T47D (cell line): ENCODE data around the gene GCLC.

Experiments
- DNase-seq, 2 experiments: peaks; one replicate each; pipeline versions ENCODE4 v3.0.0 to v3.0.0-alpha.2; 2011 to 2012; ENCODE audit warnings: low read depth in 1 of 2, low spot score in 1 of 2
- JUND ChIP-seq: IDR thresholded peaks from 2 replicates; pipeline ENCODE4 v1.6.1; 2012; ENCODE audit warnings: low read depth
- in situ Hi-C: cut with HindIII; loops from 2 replicates; pipeline ENCODE4 v1.10.0; 2016; ENCODE audit warnings: low sequenced_read_pairs, low pct_unique_long_range_greater_than_20kb

The GCLC gene

DNA sequence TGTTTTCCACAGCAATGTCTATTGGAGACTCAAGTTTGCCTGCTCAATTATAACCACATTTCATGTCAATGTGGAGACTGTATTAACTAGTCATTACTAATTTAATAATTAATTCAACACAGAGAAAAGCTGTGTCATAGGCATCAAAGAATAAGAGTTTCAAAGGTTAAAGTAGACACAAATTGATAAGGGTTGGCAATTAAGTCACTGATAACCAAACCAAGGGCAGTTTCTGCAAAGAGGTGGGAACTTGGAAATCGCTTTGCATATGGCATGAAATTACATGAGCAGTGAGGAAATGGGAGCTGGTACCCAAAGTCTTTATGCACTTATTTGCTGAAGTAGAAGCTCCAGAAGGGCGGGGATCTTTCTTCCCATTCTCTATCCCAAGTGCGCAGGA, 34.2 kb downstream of the GCLC start:
- DNase-seq, result no peak
- in situ Hi-C loops, result no loop called here
- no peak for TF ChIP-seq JUND

DNA sequence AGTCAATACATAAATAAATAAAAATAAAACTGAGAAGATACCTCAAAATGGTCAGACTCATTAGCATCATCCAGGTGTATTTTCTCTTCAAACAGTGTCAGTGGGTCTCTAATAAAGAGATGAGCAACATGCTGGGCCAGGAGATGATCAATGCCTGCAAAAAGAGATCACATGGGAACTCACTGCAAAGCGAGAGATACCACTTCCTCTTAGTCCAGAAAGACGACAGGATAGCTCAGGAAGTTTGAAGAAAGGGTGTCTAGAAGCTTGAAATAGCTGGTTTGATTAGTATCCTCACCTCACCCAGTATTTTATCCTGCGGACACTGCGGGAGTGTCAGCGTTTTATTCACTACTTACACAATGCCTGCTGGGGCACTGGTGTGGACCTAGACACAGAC, 38.0 kb downstream of the GCLC start:
- TF ChIP-seq JUND, result no peak
- DNase-seq, result no peak
- in situ Hi-C loops, result no loop called here

DNA sequence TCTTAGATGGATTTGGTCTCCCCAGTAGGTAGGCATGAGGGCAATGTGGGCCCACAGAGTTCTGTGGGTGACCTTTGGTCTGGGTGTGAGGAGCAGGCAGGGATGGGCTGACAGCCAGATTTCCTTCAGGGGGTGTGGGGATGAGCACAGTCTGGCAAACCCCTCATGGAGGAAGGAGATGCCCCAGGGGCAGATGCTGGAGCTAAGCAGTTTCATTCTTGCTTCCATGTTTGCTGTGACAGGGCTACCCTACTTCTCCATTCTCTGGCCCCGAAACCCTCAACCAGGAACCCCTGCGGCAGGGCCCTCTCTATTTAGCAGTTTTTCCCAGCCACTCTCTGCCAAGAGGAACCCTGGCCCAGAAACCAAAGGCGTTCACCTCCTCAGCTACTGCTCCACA, 40.4 kb downstream of the GCLC start:
- TF ChIP-seq JUND, result no peak
- DNase-seq, result no peak
- in situ Hi-C loops, result no loop called here

DNA sequence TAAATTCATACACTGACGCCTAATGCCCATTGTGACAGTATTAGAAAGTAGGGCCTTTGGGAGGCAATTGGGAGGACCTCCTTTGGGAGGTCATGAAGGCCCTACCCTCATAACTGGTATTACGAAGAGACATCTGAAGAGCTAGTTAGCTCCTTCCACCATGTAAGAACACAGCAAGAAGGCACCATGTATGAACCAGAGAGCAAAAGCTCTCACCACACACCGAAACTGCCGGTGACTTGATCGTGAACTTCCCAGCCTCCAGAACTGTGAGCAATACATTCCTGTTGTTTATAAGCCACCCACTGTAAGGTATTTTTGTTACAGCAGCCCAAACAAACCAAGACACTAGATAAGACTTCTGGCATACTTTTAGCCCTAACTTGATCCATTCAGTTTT, 41.8 kb downstream of the GCLC start:
- in situ Hi-C loops, result no loop called here

DNA sequence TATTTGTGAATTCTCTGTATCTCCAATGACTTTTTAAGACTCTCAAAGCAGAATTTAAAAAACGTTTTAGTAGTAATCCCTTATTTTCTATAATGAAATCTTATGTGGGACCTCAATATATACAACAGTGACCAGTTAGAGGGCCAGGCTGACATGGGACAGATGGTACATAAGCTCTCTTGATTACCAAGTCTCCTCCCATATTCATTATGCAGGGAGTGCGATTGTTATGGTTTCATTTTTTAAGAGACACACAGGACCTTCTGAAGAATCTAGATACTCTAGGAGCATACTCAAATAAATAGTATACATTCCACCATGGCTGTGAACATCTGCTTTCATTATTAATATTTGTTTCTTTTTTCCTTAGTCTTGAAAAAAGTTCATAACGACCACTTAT, 43.5 kb downstream of the GCLC start:
- in situ Hi-C loops, result no loop called here
- no peak for DNase-seq
- no peak for TF ChIP-seq JUND

More for the DNA sequence above, 41.8 kb downstream of the GCLC start:
- DNase-seq, result no peak
- TF ChIP-seq JUND, result no peak

DNA sequence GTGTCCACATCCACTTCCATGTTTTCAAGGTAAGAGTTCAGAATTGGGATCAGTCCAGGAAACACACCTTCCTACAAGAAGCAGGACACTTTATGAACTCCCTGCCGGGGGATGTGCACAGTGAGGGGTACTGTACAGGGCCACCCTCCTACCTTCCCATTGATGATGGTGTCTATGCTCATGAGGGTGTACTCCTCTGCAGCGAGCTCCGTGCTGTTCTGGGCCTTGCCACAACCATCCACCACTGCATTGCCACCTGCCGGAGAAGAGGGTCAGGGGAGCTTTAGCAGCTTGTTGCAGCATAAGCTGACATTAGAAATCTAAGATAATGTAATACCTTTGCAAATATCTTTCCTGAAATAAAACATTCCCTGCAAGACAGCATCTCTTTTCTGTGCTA, 44.8 kb downstream of the GCLC start:
- DNase-seq, result no peak
- no peak for TF ChIP-seq JUND
- in situ Hi-C loops, result no loop called here

DNA sequence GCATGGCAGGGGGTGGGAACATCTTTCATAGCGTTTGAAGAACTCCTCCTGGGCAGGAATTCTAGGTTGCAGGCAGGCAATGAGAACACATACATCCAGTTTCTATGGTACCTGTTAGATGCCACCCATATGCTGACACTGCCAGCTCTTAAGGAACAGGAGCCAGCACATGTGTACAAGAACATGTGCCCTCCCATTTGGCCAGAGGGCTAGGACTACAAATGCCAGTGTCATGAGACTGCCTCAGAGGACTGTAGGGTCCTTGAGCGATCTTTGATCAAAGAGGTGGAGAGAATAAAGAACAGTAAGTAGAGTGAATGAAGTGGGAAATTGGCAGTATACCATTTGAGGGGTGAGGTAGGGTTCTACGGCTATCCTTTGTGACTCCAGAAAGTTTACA, 45.8 kb downstream of the GCLC start:
- in situ Hi-C loops, result no loop called here
- DNase-seq, result no peak
- TF ChIP-seq JUND, result no peak

DNA sequence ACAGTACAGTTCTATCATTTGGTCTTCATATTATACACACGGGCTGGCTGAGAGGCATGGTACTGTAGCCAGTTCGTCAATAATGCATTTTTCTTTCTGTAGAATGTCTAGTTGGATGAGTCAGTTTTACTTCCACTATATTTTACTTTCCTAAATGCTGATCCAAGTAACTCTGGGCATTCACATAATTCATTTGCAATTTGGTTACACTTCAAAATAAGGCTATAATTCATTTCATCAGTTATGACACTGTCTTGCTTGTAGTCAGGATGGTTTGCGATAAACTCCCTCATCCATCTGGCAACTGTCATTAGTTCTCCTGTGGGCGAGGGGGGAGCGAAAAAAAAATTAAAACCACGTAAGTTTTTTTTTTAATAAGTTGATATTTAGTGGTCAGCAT, 46.3 kb downstream of the GCLC start:
- in situ Hi-C loops, result no loop called here
- DNase-seq, result no peak
- TF ChIP-seq JUND, result no peak

DNA sequence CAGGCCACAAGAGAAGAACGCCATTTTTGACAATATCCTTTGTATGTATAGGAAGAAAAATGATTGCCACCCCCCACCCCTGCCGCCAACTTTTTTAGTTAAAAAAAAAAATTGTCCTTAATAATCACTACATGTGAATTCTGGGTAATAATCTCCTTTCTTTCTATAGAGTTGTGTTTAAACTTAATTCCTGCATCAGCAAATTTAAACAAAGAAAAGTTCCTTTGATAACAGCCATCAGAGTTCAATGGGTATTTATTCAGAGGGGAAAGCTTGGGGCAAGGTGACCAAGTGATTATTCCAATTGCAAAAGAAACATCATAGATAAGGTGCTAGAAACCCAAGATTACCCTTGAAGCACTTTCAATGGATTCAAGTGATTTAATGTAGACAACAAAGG, 47.0 kb downstream of the GCLC start:
- in situ Hi-C loops, result no loop called here
- DNase-seq, result no peak
- no peak for TF ChIP-seq JUND

DNA sequence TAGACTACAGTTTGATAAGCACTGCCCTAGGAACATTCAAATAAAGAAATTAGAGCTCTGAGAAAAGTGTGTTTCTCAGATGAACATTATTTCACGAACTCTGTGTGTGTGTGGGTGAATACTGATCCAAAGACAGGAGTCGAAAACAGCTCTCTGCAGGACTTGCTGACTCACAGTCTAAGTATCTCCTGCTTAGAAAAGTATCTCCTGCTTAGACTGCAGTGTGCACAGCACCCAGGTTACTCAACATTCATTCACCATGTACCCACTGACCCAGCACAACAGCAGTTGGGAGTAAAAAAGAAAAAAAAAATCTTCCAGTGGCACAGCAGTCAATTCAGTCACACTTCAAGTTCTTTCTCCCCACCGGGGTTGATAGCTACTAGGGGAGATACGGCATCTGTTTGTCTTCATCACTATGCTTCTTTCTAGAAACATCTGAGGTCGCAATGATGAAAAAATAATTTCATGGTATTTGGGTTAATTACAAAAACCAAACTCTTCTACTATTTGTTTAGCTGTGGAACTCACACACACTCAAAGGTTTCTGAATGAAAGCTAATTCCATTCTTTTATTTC, 48.0 kb downstream of the GCLC start:
- no peak for TF ChIP-seq JUND
- in situ Hi-C loops, result no loop called here
- no peak for DNase-seq

DNA sequence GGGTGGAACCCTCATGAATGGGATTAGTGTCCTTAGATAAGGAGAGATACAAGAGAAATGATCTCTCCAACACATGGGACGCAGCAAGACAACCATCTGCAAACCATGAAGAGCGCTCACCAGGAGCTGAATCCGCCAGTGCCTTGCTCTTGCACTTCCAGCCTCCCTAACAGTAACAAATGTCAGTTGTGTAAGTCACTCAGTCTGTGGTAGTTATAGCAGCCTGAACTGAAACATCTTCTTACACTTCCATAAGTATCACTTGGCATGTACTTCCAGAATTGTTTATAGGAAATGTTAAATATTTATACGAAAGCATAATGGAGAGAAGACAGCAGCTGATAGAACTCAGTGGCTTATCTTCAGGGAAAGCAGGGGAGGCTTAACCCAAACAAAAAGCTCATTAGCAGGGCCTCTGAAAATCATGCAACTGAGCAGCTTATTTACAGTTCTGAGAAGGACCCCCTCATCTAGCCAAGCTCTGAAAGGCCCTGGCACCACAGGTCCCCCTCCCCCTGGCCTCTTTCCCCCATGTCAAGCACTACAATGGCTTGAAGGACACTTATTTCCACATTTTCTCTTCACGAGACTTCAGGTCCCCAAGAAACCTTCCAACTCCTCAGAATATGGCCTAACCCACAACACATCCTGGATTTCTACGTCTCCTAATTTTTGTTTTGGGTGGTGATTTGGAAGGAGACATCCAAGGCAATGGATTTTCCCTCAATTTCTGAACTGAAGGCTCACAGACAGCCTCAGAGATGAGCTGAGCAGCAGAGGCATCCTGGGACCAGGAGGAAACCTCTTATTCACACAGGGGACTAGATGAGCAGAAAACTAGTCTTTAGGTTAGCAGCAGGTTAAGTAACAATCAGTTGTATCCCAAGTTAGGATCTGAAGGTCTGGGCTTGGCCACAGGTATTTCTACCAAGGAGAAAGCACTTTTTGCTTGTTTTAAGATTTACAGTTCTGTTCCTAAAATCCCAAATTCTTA, 49.1 kb downstream of the GCLC start:
- in situ Hi-C loops, result no loop called here

DNA sequence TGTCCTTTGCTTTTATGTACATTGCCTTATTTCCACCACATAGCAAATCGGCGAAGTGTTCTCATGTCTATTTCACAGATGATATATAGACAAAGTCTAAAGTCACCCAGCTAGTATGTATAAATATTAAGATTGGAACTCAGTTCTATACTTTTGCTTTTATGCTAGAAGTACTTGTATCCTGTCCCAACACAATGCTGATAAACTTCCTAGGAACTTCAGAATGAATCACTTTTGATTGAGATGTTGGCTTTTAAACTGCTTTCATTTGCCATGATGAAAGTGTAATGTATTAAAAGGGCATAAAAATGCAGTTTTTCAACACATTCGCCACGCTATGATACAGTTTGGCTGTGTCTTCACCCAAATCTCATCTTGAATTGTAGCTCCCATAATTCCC, 50.8 kb downstream of the GCLC start:
- in situ Hi-C loops, result no loop called here
- TF ChIP-seq JUND, result no peak
- no peak for DNase-seq

More for the DNA sequence above, 49.1 kb downstream of the GCLC start:
- TF ChIP-seq JUND, result no peak
- DNase-seq, result no peak

DNA sequence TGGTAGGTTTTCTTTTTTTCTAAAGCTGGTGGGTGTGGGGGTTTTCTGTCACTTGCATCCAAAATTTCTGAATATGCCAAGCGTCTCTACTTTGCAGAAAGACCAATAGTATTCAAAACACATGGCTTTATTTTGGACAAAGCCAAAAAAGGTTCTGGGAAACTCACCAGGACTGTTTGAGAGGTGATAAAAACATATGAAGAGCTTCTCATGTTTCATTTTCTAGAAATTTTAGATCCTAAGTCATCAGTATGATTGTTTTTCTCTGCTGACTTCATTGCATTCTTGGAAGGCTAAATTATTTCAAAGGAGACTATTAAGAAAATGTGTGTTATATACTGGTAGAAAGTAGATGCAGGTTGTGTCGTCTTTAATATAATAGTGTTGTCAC, 51.3 kb downstream of the GCLC start:
- no peak for DNase-seq
- in situ Hi-C loops, result no loop called here
- TF ChIP-seq JUND, result no peak
